ENCODE results near the gene SNX32.

The SNX32 gene

GRCh38 chr11:65852508-65853245 lies 18.9 kb downstream of the SNX32 start:
- H3K36me3 ChIP-seq (ENCODE audit: control insufficient read depth in 2 of 2, insufficient read depth in 2 of 2, low read length in 2 of 2) = peaks cover 44 to 49% of the 10 kb centered on the region in 2 donors

DNA sequence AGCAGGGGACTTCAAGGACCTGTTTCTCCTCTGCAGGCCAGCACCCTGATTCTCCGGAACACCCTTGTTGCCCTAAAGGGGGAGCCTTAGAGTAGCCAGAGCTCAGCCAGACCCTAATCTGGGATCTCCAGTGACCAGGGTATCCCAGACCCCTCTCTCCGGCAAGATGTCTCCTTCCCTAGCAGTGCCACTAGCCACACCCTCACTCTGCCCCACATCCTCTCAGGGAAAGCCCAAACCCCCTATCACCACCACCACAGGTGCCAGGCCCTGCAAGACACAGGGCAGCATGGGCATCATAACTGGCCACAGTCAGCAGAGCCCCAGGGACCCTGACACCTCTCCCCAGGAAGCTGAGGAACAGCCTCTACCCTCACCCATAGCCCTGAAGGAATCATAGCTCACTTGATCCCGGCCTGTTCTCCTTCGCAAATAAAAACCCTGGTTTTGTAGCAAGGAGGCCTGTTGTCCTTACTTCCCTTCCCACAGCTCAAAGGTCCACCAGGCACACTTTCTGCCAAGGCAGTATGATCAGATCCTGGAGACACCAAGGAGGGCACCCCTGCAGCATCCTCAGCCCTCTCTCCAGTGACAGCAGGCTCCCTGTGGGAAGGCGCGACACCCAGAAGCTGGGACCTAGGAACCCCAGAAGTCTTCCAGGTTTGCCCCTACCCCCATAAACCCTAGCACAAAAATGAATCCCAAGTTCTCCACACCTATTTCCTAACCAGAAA lies 19.6 kb downstream of the SNX32 start:
- Histone ChIP-seq H3K9ac (ENCODE audit: low read length in 2 of 2) (no peak overlapping the region), H3K4me1 (ENCODE audit: control insufficient read depth, insufficient read depth, low read length) (peaks cover 30% of the 10 kb centered on the region), H3K27me3 (ENCODE audit: control insufficient read depth in 1 of 2, insufficient read depth in 2 of 2, low read length in 2 of 2) (no peaks in the 10 kb centered on the region), H3K27ac (ENCODE audit: low read length) (no peak overlapping the region), H3K9me3 (ENCODE audit: control insufficient read depth in 2 of 2, low read length in 2 of 2) (peaks cover 0 to 7% of the 10 kb centered on the region in 2 donors), H3K4me3 (ENCODE audit: low read length in 2 of 2) (no peak overlapping the region), H3K36me3 (ENCODE audit: control insufficient read depth in 2 of 2, insufficient read depth in 2 of 2, low read length in 2 of 2) (peaks cover 44 to 49% of the 10 kb centered on the region in 2 donors)

More at GRCh38 chr11:65852508-65853245, 18.9 kb downstream of the SNX32 start:
- H3K9ac ChIP-seq (ENCODE audit: low read length in 2 of 2) = no peak overlapping the region
- no peak overlapping the region for H3K27ac ChIP-seq (ENCODE audit: low read length)
- H3K4me3 ChIP-seq (ENCODE audit: low read length in 2 of 2) = no peak overlapping the region
- H3K27me3 ChIP-seq (ENCODE audit: control insufficient read depth in 1 of 2, insufficient read depth in 2 of 2, low read length in 2 of 2) = no peaks in the 10 kb centered on the region
- peaks cover 27% of the 10 kb centered on the region for H3K4me1 ChIP-seq (ENCODE audit: control insufficient read depth, insufficient read depth, low read length)
- peaks cover 0 to 7% of the 10 kb centered on the region in 2 donors for H3K9me3 ChIP-seq (ENCODE audit: control insufficient read depth in 2 of 2, low read length in 2 of 2)

- Histone ChIP-seq H3K9me3 (ENCODE audit: control insufficient read depth in 2 of 2, low read length in 2 of 2) (peaks cover 0 to 7% of the 10 kb centered on the region in 2 donors), H3K9ac (ENCODE audit: low read length in 2 of 2) (no peak overlapping the region), H3K27ac (ENCODE audit: low read length) (no peak overlapping the region), H3K4me3 (ENCODE audit: low read length in 2 of 2) (no peak overlapping the region), H3K4me1 (ENCODE audit: control insufficient read depth, insufficient read depth, low read length) (peaks cover 36% of the 10 kb centered on the region), H3K27me3 (ENCODE audit: control insufficient read depth in 1 of 2, insufficient read depth in 2 of 2, low read length in 2 of 2) (no peaks in the 10 kb centered on the region), H3K36me3 (ENCODE audit: control insufficient read depth in 2 of 2, insufficient read depth in 2 of 2, low read length in 2 of 2) (peaks cover 44 to 49% of the 10 kb centered on the region in 2 donors)
Measured at GRCh38 chr11:65854161-65854592, 20.4 kb downstream of the SNX32 start.

DNA sequence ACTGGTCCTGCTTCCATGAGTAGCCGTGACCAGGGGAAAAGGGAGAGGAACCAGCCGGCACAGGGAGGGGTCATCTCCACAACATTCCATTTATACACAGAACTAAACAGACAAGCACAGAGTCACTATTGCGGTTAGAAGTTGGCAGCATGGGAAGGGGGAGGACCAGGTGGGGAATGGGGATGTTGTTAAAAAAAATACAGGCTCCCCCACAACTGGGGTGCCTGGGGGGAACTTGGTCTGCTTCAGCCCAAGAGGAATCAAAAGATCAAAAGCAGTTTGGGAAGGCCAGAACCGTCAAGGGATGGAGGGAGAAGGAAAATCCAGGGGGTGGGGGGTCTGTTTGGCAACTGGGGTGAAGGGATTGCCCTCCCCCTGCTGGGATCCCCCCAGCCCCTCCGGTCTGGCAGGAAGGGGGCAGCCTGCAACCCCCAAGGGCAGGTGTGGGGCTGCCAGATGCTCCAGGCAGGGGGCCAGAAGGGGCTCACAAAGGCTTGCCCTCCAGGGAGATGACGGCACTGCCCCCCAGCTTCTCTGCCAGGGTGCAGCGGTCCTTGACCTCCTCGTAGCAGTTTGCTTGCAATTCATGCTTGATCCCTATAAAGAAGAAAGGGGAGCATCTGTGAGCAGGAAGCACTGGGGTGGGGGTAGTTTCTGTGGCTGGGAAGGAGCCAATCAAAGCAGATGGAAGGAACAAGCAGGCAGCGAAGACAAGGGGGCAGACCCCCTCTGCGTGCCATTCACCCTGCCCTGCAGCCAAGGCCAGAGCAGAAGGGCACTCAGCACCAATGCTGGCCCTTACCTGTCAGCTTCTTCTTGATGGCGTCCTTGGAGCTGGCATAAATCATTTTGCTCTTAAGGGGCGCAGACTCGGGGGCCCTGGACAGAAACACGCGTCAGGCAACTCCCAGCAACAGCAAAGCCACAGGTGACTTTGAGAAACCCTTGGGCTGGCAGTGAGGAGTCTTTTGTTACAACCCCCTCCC lies 21.4 kb downstream of the SNX32 start:
- Histone ChIP-seq H3K9ac (ENCODE audit: low read length in 2 of 2) (no peak overlapping the region), H3K4me1 (ENCODE audit: control insufficient read depth, insufficient read depth, low read length) (peaks cover 43% of the 10 kb centered on the region), H3K9me3 (ENCODE audit: control insufficient read depth in 2 of 2, low read length in 2 of 2) (peaks cover 0 to 7% of the 10 kb centered on the region in 2 donors), H3K27ac (ENCODE audit: low read length) (no peak overlapping the region), H3K27me3 (ENCODE audit: control insufficient read depth in 1 of 2, insufficient read depth in 2 of 2, low read length in 2 of 2) (no peaks in the 10 kb centered on the region), H3K36me3 (ENCODE audit: control insufficient read depth in 2 of 2, insufficient read depth in 2 of 2, low read length in 2 of 2) (peaks cover 44 to 49% of the 10 kb centered on the region in 2 donors), H3K4me3 (ENCODE audit: low read length in 2 of 2) (no peak overlapping the region)

DNA sequence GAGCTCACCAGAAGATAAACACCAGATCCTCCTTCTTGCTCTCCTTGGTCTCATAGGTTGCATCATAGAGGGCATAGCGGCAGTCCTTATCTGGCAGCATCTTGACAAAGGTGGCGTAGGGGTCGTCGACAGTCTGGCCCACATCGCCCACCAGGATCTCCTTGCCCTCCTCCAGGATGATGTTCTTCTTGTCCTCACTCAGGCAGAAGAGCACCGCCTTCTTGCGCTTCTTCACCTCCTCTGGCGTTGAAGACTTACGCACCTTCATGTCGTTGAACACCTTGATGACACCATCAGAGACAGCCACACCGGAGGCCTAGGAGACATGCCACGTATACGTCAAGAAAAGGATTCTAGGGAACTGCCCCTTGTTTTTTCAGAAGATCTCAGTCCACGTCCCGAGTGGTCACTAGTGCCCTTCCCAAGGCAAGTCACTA lies 22.2 kb downstream of the SNX32 start:
- peak overlapping the region; percentile 100 for H3K27ac ChIP-seq (ENCODE audit: low read length)
- peak overlapping the region; percentile 86 to 98 for H3K4me3 ChIP-seq (ENCODE audit: low read length in 2 of 2)
- H3K36me3 ChIP-seq (ENCODE audit: control insufficient read depth in 2 of 2, insufficient read depth in 2 of 2, low read length in 2 of 2) = peaks cover 44 to 46% of the 10 kb centered on the region in 2 donors
- H3K9me3 ChIP-seq (ENCODE audit: control insufficient read depth in 2 of 2, low read length in 2 of 2) = peaks cover 0 to 5% of the 10 kb centered on the region in 2 donors
- H3K9ac ChIP-seq (ENCODE audit: low read length in 2 of 2) = no peak overlapping the region
- H3K4me1 ChIP-seq (ENCODE audit: control insufficient read depth, insufficient read depth, low read length) = peaks cover 45% of the 10 kb centered on the region
- H3K27me3 ChIP-seq (ENCODE audit: control insufficient read depth in 1 of 2, insufficient read depth in 2 of 2, low read length in 2 of 2) = no peaks in the 10 kb centered on the region

DNA sequence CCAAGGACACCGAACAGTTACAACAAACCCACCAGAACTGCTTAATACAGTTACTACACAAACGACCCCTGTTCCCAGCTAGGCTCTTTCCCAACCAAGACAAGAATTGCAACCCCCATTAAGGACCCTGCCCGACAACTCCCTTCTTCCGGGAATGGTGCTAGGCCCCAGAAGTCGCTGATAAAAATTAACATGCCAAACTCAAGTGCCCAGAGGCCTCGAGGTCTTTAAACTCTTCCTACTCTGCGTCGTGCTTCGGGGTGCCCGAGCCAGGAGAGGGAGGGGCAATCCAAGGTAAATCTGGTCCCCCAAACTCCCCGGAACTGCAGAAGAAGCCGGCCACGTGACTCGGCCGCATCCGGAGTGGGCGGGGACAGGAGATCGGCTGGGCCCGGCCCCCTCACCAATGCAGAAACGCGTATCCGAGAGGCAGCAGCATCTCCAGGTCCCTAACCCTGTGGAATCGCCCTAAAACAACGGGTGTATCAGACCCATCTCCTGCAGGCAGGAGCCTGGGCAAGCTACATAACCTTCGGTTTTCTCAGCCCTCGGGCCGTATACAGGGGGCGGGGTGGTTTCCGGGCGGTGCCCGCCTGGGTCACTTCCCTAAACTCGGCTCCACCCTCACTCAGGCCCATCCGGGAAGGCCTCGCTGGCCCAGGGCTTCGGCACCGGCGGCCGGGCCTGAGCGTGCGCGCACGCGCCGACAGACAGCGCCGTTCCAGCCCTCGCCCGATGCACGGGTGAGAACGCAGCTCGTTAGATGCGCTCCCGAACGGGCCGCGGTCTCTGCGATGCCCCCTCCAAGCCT lies 23.1 kb downstream of the SNX32 start:
- H3K27ac ChIP-seq (ENCODE audit: low read length) = peak overlapping the region; percentile 100
- no peaks in the 10 kb centered on the region for H3K27me3 ChIP-seq (ENCODE audit: control insufficient read depth in 1 of 2, insufficient read depth in 2 of 2, low read length in 2 of 2)
- peak overlapping the region; percentile 86 to 98 for H3K4me3 ChIP-seq (ENCODE audit: low read length in 2 of 2)
- H3K4me1 ChIP-seq (ENCODE audit: control insufficient read depth, insufficient read depth, low read length) = peaks cover 55% of the 10 kb centered on the region
- peaks cover 37 to 41% of the 10 kb centered on the region in 2 donors for H3K36me3 ChIP-seq (ENCODE audit: control insufficient read depth in 2 of 2, insufficient read depth in 2 of 2, low read length in 2 of 2)
- peak overlapping the region; percentile 80 to 89 for H3K9ac ChIP-seq (ENCODE audit: low read length in 2 of 2)
- no peaks in the 10 kb centered on the region for H3K9me3 ChIP-seq (ENCODE audit: control insufficient read depth in 2 of 2, low read length in 2 of 2)

GRCh38 chr11:65857500-65857852 lies 23.7 kb downstream of the SNX32 start:
- Histone ChIP-seq H3K9ac (ENCODE audit: low read length in 2 of 2) (peak overlapping the region; percentile 80 to 89), H3K4me3 (ENCODE audit: low read length in 2 of 2) (peak overlapping the region; percentile 86 to 98), H3K4me1 (ENCODE audit: control insufficient read depth, insufficient read depth, low read length) (peaks cover 61% of the 10 kb centered on the region), H3K9me3 (ENCODE audit: control insufficient read depth in 2 of 2, low read length in 2 of 2) (no peaks in the 10 kb centered on the region), H3K27ac (ENCODE audit: low read length) (peak overlapping the region; percentile 100), H3K36me3 (ENCODE audit: control insufficient read depth in 2 of 2, insufficient read depth in 2 of 2, low read length in 2 of 2) (peaks cover 33 to 43% of the 10 kb centered on the region in 2 donors), H3K27me3 (ENCODE audit: control insufficient read depth in 1 of 2, insufficient read depth in 2 of 2, low read length in 2 of 2) (no peaks in the 10 kb centered on the region)

- Histone ChIP-seq H3K4me3 (ENCODE audit: low read length in 2 of 2) (peak within 1 kb of the TSS; percentile 91 to 98), H3K36me3 (ENCODE audit: control insufficient read depth in 2 of 2, insufficient read depth in 2 of 2, low read length in 2 of 2) (peaks cover 34 to 42% of the 10 kb centered on the region in 2 donors), H3K4me1 (ENCODE audit: control insufficient read depth, insufficient read depth, low read length) (peaks cover 67% of the 10 kb centered on the region), H3K27ac (ENCODE audit: low read length) (peak within 1 kb of the TSS; percentile 100), H3K9me3 (ENCODE audit: control insufficient read depth in 2 of 2, low read length in 2 of 2) (no peaks in the 10 kb centered on the region), H3K27me3 (ENCODE audit: control insufficient read depth in 1 of 2, insufficient read depth in 2 of 2, low read length in 2 of 2) (no peaks in the 10 kb centered on the region), H3K9ac (ENCODE audit: low read length in 2 of 2) (peak within 1 kb of the TSS; percentile 90 to 100)
Measured at GRCh38 chr11:65857853-65858680, 24.3 kb downstream of the SNX32 start, which contains the start of gene CFL1. Gene CFL1 (minus strand): TSS chr11:65858180. CDS start chr11:65858099, 81 bp downstream.

GRCh38 chr11:65858681-65859087 lies 24.9 kb downstream of the SNX32 start:
- no peaks in the 10 kb centered on the region for H3K27me3 ChIP-seq (ENCODE audit: control insufficient read depth in 1 of 2, insufficient read depth in 2 of 2, low read length in 2 of 2)
- H3K9ac ChIP-seq (ENCODE audit: low read length in 2 of 2) = peak overlapping the region; percentile 90 to 100
- H3K4me3 ChIP-seq (ENCODE audit: low read length in 2 of 2) = peak overlapping the region; percentile 91 to 98
- H3K27ac ChIP-seq (ENCODE audit: low read length) = peak overlapping the region; percentile 100
- peaks cover 32 to 39% of the 10 kb centered on the region in 2 donors for H3K36me3 ChIP-seq (ENCODE audit: control insufficient read depth in 2 of 2, insufficient read depth in 2 of 2, low read length in 2 of 2)
- H3K4me1 ChIP-seq (ENCODE audit: control insufficient read depth, insufficient read depth, low read length) = peaks cover 65% of the 10 kb centered on the region
- no peaks in the 10 kb centered on the region for H3K9me3 ChIP-seq (ENCODE audit: control insufficient read depth in 2 of 2, low read length in 2 of 2)
